Measurements from ENCODE around the gene KCNQ1.

KCNQ1 gene

GRCh38 chr11:2742201-2742600 lies 297.4 kb downstream of the KCNQ1 start:
- DNase-seq (ENCODE audit: low read depth in 2 of 2, low spot score in 1 of 2) = no peak

- no peak for DNase-seq (ENCODE audit: low read depth in 2 of 2, low spot score in 1 of 2)
Measured at GRCh38 chr11:2742611-2743426, 298.0 kb downstream of the KCNQ1 start.

GRCh38 chr11:2743427-2744110 lies 298.8 kb downstream of the KCNQ1 start:
- DNase-seq (ENCODE audit: low read depth in 2 of 2, low spot score in 1 of 2) = no peak

- no peak for DNase-seq (ENCODE audit: low read depth in 2 of 2, low spot score in 1 of 2)
Measured at GRCh38 chr11:2744166-2744565, 299.4 kb downstream of the KCNQ1 start.

- no peak for DNase-seq (ENCODE audit: low read depth in 2 of 2, low spot score in 1 of 2)
Measured at GRCh38 chr11:2745511-2745910, 300.7 kb downstream of the KCNQ1 start.

GRCh38 chr11:2746401-2747247 lies 301.8 kb downstream of the KCNQ1 start:
- no peak for DNase-seq (ENCODE audit: low read depth in 2 of 2, low spot score in 1 of 2)

GRCh38 chr11:2747248-2748027 lies 302.6 kb downstream of the KCNQ1 start:
- DNase-seq (ENCODE audit: low read depth in 2 of 2, low spot score in 1 of 2) = no peak

GRCh38 chr11:2748061-2748813 lies 303.4 kb downstream of the KCNQ1 start:
- no peak for DNase-seq (ENCODE audit: low read depth in 2 of 2, low spot score in 1 of 2)

- no peak for DNase-seq (ENCODE audit: low read depth in 2 of 2, low spot score in 1 of 2)
Measured at GRCh38 chr11:2748814-2749554, 304.2 kb downstream of the KCNQ1 start.

- DNase-seq (ENCODE audit: low read depth in 2 of 2, low spot score in 1 of 2) = no peak
Measured at GRCh38 chr11:2750101-2750681, 305.4 kb downstream of the KCNQ1 start.

- DNase-seq (ENCODE audit: low read depth in 2 of 2, low spot score in 1 of 2) = no peak
Measured at GRCh38 chr11:2750682-2751522, 306.1 kb downstream of the KCNQ1 start.

GRCh38 chr11:2751523-2752203 lies 306.9 kb downstream of the KCNQ1 start:
- DNase-seq (ENCODE audit: low read depth in 2 of 2, low spot score in 1 of 2) = no peak

- DNase-seq (ENCODE audit: low read depth in 2 of 2, low spot score in 1 of 2) = no peak
Measured at GRCh38 chr11:2752204-2752770, 307.5 kb downstream of the KCNQ1 start.

- no peak for DNase-seq (ENCODE audit: low read depth in 2 of 2, low spot score in 1 of 2)
Measured at GRCh38 chr11:2752923-2753322, 308.1 kb downstream of the KCNQ1 start.

GRCh38 chr11:2754008-2754407 lies 309.2 kb downstream of the KCNQ1 start:
- DNase-seq (ENCODE audit: low read depth in 2 of 2, low spot score in 1 of 2) = no peak

GRCh38 chr11:2755071-2755470 lies 310.3 kb downstream of the KCNQ1 start:
- no peak for DNase-seq (ENCODE audit: low read depth in 2 of 2, low spot score in 1 of 2)

GRCh38 chr11:2758751-2759150 lies 313.9 kb downstream of the KCNQ1 start:
- no peak for DNase-seq (ENCODE audit: low read depth in 2 of 2, low spot score in 1 of 2)

Data from stimulated activated CD8-positive, alpha-beta memory T cell treated with anti-CD3 and anti-CD28 coated beads, Interleukin-4, amount 100 ng/mL, for 4 hours (primary cell).